IMR-90 (cell line): ENCODE data around the gene MID1. TPM values are rescaled to one million over a fixed set of nuclear protein-coding genes. Genes with fewer than 3 reads are reported as not detected.
A peak's percentile ranks its signal among the peaks of the same experiment; 100 is the strongest.

ENCODE experiments used
- ATAC-seq: fragments of 200-7000 bp; cut with Tn5 transposase; 2 replicates; pipeline ENCODE4 v1.9.1; 2020; ENCODE audit warnings: low read depth, mild to moderate bottlenecking, moderate library complexity
- BruUV-seq: library from RNA; stranded (reverse); fragments of 400-500 nt; replicated peaks from 2 replicates; lab custom pipeline; 2021; lab: Mats Ljungman, UMichigan
- CTCF ChIA-PET: fragments of 300-600 bp; formaldehyde crosslinking; extraction: SDS; loops from one replicate; lab custom pipeline; 2021; ENCODE audit warnings: antibody characterized with exemption; lab: Yijun Ruan, JAX
- POLR2A ChIA-PET: fragments of 300-600 bp; sonication (Branson Sonifier 250); formaldehyde crosslinking; loops from one replicate; lab custom pipeline; 2022; ENCODE audit warnings: antibody characterized with exemption; ENCODE audit not compliant: unreplicated experiment; lab: Charles Lee
- DNase-seq: peaks from one replicate; pipeline ENCODE4 v3.0.0; 2013
- H2AFZ ChIP-seq: replicated peaks from 2 replicates; pipeline ENCODE3; 2013; ENCODE audit warnings: low read length, mild to moderate bottlenecking; ENCODE audit not compliant: poor library complexity
- H2AK5ac ChIP-seq: 2 replicates; pipeline ENCODE4 v1.6.1; 2013; ENCODE audit warnings: low read depth, low read length, inconsistent platforms
- H2AK9ac ChIP-seq: replicated peaks from 2 replicates; pipeline ENCODE3; 2013; ENCODE audit warnings: mild to moderate bottlenecking, low read depth, low read length, moderate library complexity; ENCODE audit not compliant: poor library complexity
- H2BK120ac ChIP-seq: 2 replicates; pipeline ENCODE4 v1.6.1; 2013; ENCODE audit warnings: low read depth, low read length, inconsistent platforms
- H2BK15ac ChIP-seq: 3 replicates; pipeline ENCODE4 v1.6.1; 2013; ENCODE audit warnings: low read depth, low read length, inconsistent platforms
- H2BK20ac ChIP-seq: 2 replicates; pipeline ENCODE4 v1.6.1; 2013; ENCODE audit warnings: low read depth, mild to moderate bottlenecking, inconsistent platforms, low read length, moderate library complexity
- H2BK5ac ChIP-seq: 2 replicates; pipeline ENCODE4 v1.6.1; 2013; ENCODE audit warnings: mild to moderate bottlenecking, low read depth, low read length, inconsistent platforms; ENCODE audit not compliant: poor library complexity, severe bottlenecking
- H3K14ac ChIP-seq: replicated peaks from 2 replicates; pipeline ENCODE4 v1.6.1; 2013; ENCODE audit warnings: low read depth, low read length, inconsistent platforms
- H3K18ac ChIP-seq: 2 replicates; pipeline ENCODE4 v1.6.1; 2013; ENCODE audit warnings: low read depth, low read length, control low read depth
- H3K23ac ChIP-seq: 2 replicates; pipeline ENCODE4 v1.6.1; 2013; ENCODE audit warnings: low read depth, low read length, inconsistent platforms
- H3K27ac ChIP-seq: 2 replicates; pipeline ENCODE4 v1.5.1; 2013; ENCODE audit warnings: mild to moderate bottlenecking, control low read depth, low read length; ENCODE audit not compliant: insufficient read depth
- H3K27me3 ChIP-seq: 2 replicates; pipeline ENCODE4 v1.6.1; 2013; ENCODE audit warnings: low read length; ENCODE audit not compliant: control insufficient read depth, insufficient read depth
- H3K36me3 ChIP-seq: 2 replicates; pipeline ENCODE4 v1.6.1; 2013; ENCODE audit warnings: low read length, mixed read lengths; ENCODE audit not compliant: control insufficient read depth, insufficient read depth
- H3K4ac ChIP-seq: 2 replicates; pipeline ENCODE4 v1.6.1; 2013; ENCODE audit warnings: low read depth, low read length, inconsistent platforms
- H3K4me1 ChIP-seq: 2 replicates; pipeline ENCODE4 v1.6.1; 2013; ENCODE audit warnings: low read length, mixed read lengths; ENCODE audit not compliant: control insufficient read depth, insufficient read depth
- H3K4me2 ChIP-seq: 2 replicates; pipeline ENCODE4 v1.6.1; 2013; ENCODE audit warnings: low read depth, mild to moderate bottlenecking, control low read depth, low read length, moderate library complexity
- H3K4me3 ChIP-seq: 2 replicates; pipeline ENCODE4 v1.5.1; 2013; ENCODE audit warnings: low read depth, mild to moderate bottlenecking, control low read depth, low read length, moderate library complexity; ENCODE audit not compliant: insufficient read depth
- H3K56ac ChIP-seq: 2 replicates; pipeline ENCODE4 v1.6.1; 2013; ENCODE audit warnings: low read length, inconsistent platforms; ENCODE audit not compliant: insufficient read depth; ENCODE audit errors: extremely low read depth
- H3K79me1 ChIP-seq, 2 experiments: 2 replicates each; pipeline ENCODE4 v1.6.1; 2013; ENCODE audit warnings: low read length in 2 of 2, inconsistent platforms in 1 of 2, low read depth in 1 of 2
- H3K9ac ChIP-seq: 2 replicates; pipeline ENCODE4 v1.6.1; 2013; ENCODE audit warnings: low read depth, low read length, control low read depth
- H3K9me1 ChIP-seq: 2 replicates; pipeline ENCODE4 v1.6.1; 2013; ENCODE audit warnings: low read length, inconsistent platforms; ENCODE audit not compliant: insufficient read depth
- H3K9me3 ChIP-seq: 2 replicates; pipeline ENCODE4 v1.6.1; 2013; ENCODE audit warnings: low read length; ENCODE audit not compliant: control insufficient read depth, insufficient read depth
- H4K20me1 ChIP-seq: 2 replicates; pipeline ENCODE4 v1.6.1; 2013; ENCODE audit warnings: low read length, inconsistent platforms; ENCODE audit not compliant: insufficient read depth
- H4K5ac ChIP-seq: 2 replicates; pipeline ENCODE4 v1.6.1; 2013; ENCODE audit warnings: mild to moderate bottlenecking, low read depth, low read length, control low read depth
- H4K8ac ChIP-seq, 2 experiments: 2 replicates each; pipeline ENCODE4 v1.6.1; 2013; ENCODE audit warnings: low read depth in 2 of 2, low read length in 2 of 2, control low read depth in 1 of 2, inconsistent platforms in 1 of 2
- H4K91ac ChIP-seq: 2 replicates; pipeline ENCODE4 v1.6.1; 2013; ENCODE audit warnings: low read depth, low read length, inconsistent platforms; ENCODE audit not compliant: insufficient read depth
- CHD1 ChIP-seq: IDR thresholded peaks from 2 replicates; pipeline ENCODE4 v1.6.1; 2012; ENCODE audit warnings: low read depth, low read length, improper control_type of control experiment
- MAFK ChIP-seq: IDR thresholded peaks from 2 replicates; pipeline ENCODE4 v1.6.1; 2012; ENCODE audit warnings: low read depth, low read length, improper control_type of control experiment
- MAZ ChIP-seq: IDR thresholded peaks from 2 replicates; pipeline ENCODE4 v1.6.1; 2012; ENCODE audit warnings: low read depth, mild to moderate bottlenecking, low read length, improper control_type of control experiment, moderate library complexity, borderline replicate concordance
- POLR2A ChIP-seq: IDR thresholded peaks from 2 replicates; pipeline ENCODE4 v1.6.1; 2012; ENCODE audit warnings: mild to moderate bottlenecking, low read depth, low read length
- USF2 ChIP-seq: fragments of 150-350 bp; IDR thresholded peaks from 2 replicates; pipeline ENCODE4 v1.6.1; 2017; ENCODE audit warnings: mild to moderate bottlenecking, antibody characterized with exemption, low read length, low read depth
- WGBS, 2 experiments: methylation state at CpG; one replicate each; pipeline versions ENCODE4 v1.1.5 to v1.1.7; 2013; ENCODE audit warnings: missing lambda C conversion rate in 2 of 2; ENCODE audit not compliant: insufficient read length in 1 of 2; ENCODE audit errors: extremely low coverage in 2 of 2; 5-methylcytosine and 5-hydroxymethylcytosine counted together
- dilution Hi-C: fragments of 300-500 bp; cut with HindIII; formaldehyde crosslinking; loops from one replicate; pipeline ENCODE4 v1.14.3; 2018; ENCODE audit warnings: low sequenced_read_pairs; ENCODE audit not compliant: unreplicated experiment
- in situ Hi-C: fragments of 300-500 bp; cut with MboI; formaldehyde crosslinking; loops from 3 replicates; pipeline ENCODE4 v1.14.3; 2019; ENCODE audit warnings: low sequenced_read_pairs, inconsistent platforms, mixed read lengths
- intact Hi-C: fragments of 100-400 bp; cut with micrococcal nuclease; formaldehyde crosslinking; loops from 2 replicates; pipeline ENCODE4 v1.10.0; 2022
- polyA plus RNA-seq, 3 experiments: library from polyadenylated mRNA; depleted of rRNA; stranded (reverse); fragments of >200 nt; gene quantifications; 2 replicates each; pipeline ENCODE4 v1.2.3, GENCODE V29; 2012; ENCODE audit warnings: low replicate concordance in 1 of 3
- total RNA-seq: library from RNA; depleted of rRNA; stranded (reverse); fragments of >200 nt; gene quantifications from 2 replicates; pipeline ENCODE4 v1.2.3, GENCODE V29; 2012

MID1 gene
- total and polyA plus RNA-seq, 2 of the 4 experiments (the other 2 are of a cell fraction), result 37.2 to 106 TPM

- no CpG with 5 or more reads among the region's 9 CpGs for WGBS, 2 experiments
- dilution Hi-C loops, result no loop called here
- Histone ChIP-seq H3K4me3 (no peak overlapping the region), H3K27me3 (no peaks in the 10 kb centered on the region), H4K5ac (peak overlapping the region; percentile 57; the same call in 1 of the 2 replicates), H3K4me2 (no peak overlapping the region), H3K14ac (no peak overlapping the region), H3K4ac (no peak overlapping the region), H3K18ac (peak overlapping the region; percentile 46), H2BK15ac (no peak overlapping the region), H2AK5ac (no peak overlapping the region), H3K4me1 (peaks cover 14% of the 10 kb centered on the region), H3K27ac (peak overlapping the region; percentile 20; the same call in 1 of the 2 replicates), H4K91ac (no peak overlapping the region; the same call in 1 of the 2 replicates), H2BK120ac (peak overlapping the region; percentile 53; the same call in 1 of the 2 replicates), H3K36me3 (peaks cover 4% of the 10 kb centered on the region; the same call in 1 of the 2 replicates), H3K23ac (no peak overlapping the region), H3K9me1 (peaks cover 2% of the 10 kb centered on the region; the same call in 1 of the 2 replicates), H2BK20ac (no peak overlapping the region), H3K9me3 (no peaks in the 10 kb centered on the region), H3K56ac (no peak overlapping the region), H2AFZ (no peak overlapping the region), H4K8ac (no peak overlapping the region), H4K20me1 (no peaks in the 10 kb centered on the region), H2BK5ac (no peak overlapping the region), H2AK9ac (no peak overlapping the region), H3K79me1 (peaks cover 6 to 17% of the 10 kb centered on the region in 2 experiments), H3K9ac (no peak overlapping the region)
- intact Hi-C loops, result no loop called here
- DNase-seq, result no peak
- no peak for ATAC-seq
- in situ Hi-C loops, result no loop called here
- CTCF ChIA-PET, result no interaction called here
- no TSS peak for BruUV-seq
- POLR2A ChIA-PET, result no interaction called here
- TF ChIP-seq MAFK, result no peak
- no peak for TF ChIP-seq MAZ
- TF ChIP-seq CHD1, result no peak
- TF ChIP-seq POLR2A, result no peak
- no peak for TF ChIP-seq USF2
Measured at GRCh38 chrX:10483191-10483831, 137.1 kb downstream of the MID1 start.
